Measurements from ENCODE around the gene DVL3.

DNA sequence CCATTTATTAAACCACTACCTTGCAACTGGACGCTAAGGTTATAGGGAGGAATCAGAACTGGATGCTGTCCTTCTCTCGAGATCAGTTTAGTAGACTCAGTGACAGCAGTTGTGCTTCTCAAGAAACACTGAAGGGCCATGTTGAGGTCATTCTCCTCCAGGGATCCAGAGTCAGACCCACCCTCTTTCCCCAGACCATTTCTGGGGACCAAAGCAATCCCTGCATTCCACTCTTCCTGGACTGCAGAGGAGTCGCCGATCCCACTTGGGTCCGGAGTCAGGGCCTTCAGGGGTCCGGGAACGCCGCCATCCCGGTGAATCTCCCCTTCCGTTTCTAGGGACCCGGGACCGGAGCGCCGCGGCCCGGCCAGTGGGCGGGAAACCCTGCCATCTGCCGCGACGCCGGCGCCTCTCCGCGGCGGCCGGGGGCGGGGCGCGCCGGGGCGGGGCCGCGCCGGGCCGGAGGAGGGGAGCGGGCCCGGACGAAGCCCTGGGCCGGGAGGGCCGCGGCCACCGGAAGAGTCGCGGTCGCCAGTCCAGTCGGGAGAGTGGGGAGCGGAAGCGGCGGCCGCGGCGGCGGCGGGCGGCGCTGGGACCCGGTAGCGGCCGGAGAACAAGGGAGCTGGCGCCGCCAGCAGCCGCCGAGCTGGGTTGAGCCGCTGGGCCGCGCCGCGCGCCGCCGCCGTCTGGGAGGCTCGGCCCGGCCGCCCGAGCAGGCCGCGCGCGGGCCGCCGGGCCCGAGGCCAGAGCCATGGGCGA lies at the start of gene DVL3:
- TF ChIP-seq, protein P1, sequence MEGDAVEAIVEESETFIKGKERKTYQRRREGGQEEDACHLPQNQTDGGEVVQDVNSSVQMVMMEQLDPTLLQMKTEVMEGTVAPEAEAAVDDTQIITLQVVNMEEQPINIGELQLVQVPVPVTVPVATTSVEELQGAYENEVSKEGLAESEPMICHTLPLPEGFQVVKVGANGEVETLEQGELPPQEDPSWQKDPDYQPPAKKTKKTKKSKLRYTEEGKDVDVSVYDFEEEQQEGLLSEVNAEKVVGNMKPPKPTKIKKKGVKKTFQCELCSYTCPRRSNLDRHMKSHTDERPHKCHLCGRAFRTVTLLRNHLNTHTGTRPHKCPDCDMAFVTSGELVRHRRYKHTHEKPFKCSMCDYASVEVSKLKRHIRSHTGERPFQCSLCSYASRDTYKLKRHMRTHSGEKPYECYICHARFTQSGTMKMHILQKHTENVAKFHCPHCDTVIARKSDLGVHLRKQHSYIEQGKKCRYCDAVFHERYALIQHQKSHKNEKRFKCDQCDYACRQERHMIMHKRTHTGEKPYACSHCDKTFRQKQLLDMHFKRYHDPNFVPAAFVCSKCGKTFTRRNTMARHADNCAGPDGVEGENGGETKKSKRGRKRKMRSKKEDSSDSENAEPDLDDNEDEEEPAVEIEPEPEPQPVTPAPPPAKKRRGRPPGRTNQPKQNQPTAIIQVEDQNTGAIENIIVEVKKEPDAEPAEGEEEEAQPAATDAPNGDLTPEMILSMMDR (IDR thresholded peaks at IDR 0.05): no peak
- TF ChIP-seq POLR2A (IDR thresholded peaks at IDR 0.05) (no peak), POLR2AphosphoS5 (IDR thresholded peaks at IDR 0.05) (peak in 2 of 3 donors; percentile 3 to 7)

All from breast epithelium (tissue), 3 donors.